ENCODE measurements around the gene B4GALT4. TPM values are rescaled to one million over a fixed set of nuclear protein-coding genes. Genes with fewer than 3 reads are reported as not detected.

The B4GALT4 gene
- total RNA-seq, 1 experiment from 2014 or later, result 18.3 TPM

DNA sequence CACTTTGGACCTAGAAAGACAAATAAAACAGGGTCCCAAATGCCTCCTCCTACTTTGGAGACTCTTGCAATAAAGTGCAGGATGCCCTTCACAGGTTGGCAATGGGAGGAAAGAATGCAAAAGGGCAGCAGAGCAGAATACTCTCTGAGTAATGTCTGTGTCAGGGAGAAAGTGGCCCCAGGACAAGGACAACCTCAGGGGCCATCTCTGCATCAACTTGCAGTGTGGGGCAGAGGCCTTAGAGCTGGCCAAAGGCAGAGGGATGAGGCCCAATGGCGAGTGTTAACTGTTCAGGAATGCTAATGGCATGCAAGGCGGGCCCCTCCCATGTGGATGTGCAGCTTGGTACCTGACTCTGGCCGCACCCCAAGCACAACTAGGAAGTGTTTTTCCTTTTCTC, 58.9 kb downstream of the B4GALT4 start:
- POLR2A ChIA-PET, result interaction anchor here (1.5 to 2.9 kb wide), 3 partner anchors 18 to 59 kb away, joined by 3 to 12 read pairs (median 5); partner anchors contain the start of gene B4GALT4
- H3K4me3 Mint-ChIP-seq (ENCODE audit: unreplicated experiment), result no peak overlapping the region
- no peak overlapping the region for H3K27ac Mint-ChIP-seq (ENCODE audit: low read depth, unreplicated experiment)
- TF ChIP-seq, protein P1, sequence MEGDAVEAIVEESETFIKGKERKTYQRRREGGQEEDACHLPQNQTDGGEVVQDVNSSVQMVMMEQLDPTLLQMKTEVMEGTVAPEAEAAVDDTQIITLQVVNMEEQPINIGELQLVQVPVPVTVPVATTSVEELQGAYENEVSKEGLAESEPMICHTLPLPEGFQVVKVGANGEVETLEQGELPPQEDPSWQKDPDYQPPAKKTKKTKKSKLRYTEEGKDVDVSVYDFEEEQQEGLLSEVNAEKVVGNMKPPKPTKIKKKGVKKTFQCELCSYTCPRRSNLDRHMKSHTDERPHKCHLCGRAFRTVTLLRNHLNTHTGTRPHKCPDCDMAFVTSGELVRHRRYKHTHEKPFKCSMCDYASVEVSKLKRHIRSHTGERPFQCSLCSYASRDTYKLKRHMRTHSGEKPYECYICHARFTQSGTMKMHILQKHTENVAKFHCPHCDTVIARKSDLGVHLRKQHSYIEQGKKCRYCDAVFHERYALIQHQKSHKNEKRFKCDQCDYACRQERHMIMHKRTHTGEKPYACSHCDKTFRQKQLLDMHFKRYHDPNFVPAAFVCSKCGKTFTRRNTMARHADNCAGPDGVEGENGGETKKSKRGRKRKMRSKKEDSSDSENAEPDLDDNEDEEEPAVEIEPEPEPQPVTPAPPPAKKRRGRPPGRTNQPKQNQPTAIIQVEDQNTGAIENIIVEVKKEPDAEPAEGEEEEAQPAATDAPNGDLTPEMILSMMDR (IDR thresholded peaks at IDR 0.05; ENCODE audit: unreplicated experiment), result no peak
- no peaks in the 10 kb centered on the region for H3K9me3 Mint-ChIP-seq (ENCODE audit: unreplicated experiment)
- BruUV-seq (replicated peaks), result no TSS peak
- no peaks in the 10 kb centered on the region for H3K27me3 Mint-ChIP-seq (ENCODE audit: insufficient read depth, unreplicated experiment)
- CTCF ChIA-PET, result interaction anchor here (1.2 to 2.0 kb wide), 5 partner anchors 10 to 499 kb away, joined by 3 to 12 read pairs (median 4); partner anchors contain the start of gene TEX55
- peak; percentile 38 for DNase-seq (ENCODE audit: unreplicated experiment)
- intact Hi-C loops (cut with micrococcal nuclease), result no loop called here
- peaks cover 40% of the 10 kb centered on the region for H3K4me1 Mint-ChIP-seq (ENCODE audit: insufficient read depth, unreplicated experiment)
- no peaks in the 10 kb centered on the region for H3K36me3 Mint-ChIP-seq (ENCODE audit: insufficient read depth, unreplicated experiment)

DNA sequence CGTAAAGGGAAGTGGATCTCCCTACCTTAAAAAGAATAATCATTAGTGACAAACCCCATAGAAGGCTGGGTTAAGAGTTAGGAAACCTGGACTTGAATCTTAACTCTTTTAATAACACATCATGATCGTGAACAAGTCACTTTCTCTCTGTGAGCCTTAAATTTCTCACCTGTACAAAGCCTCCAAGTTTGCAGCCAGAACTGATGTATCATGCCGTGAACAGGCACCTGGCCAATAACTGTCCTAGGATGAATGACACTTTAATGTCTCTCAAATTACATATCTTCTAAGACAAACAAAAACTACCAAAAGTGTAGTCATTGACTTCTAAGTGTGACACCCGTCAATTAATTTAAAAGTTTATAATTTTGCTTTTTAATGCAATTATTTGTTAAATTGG, 63.4 kb downstream of the B4GALT4 start:
- intact Hi-C loops (cut with micrococcal nuclease), result loop anchor here (2.0 kb wide), 2 partner anchors 33 to 63 kb away; partner anchors contain the start of gene B4GALT4
- POLR2A ChIA-PET, result interaction anchor here (0.6 to 2.9 kb wide), 4 partner anchors 8 to 425 kb away, joined by 3 to 22 read pairs (median 6); partner anchors contain the start of gene B4GALT4
- CTCF ChIA-PET, result interaction anchor here (0.6 to 1.5 kb wide), 3 partner anchors 33 to 318 kb away, joined by 3 to 4 read pairs (median 4); no protein-coding TSS in a partner anchor

DNA sequence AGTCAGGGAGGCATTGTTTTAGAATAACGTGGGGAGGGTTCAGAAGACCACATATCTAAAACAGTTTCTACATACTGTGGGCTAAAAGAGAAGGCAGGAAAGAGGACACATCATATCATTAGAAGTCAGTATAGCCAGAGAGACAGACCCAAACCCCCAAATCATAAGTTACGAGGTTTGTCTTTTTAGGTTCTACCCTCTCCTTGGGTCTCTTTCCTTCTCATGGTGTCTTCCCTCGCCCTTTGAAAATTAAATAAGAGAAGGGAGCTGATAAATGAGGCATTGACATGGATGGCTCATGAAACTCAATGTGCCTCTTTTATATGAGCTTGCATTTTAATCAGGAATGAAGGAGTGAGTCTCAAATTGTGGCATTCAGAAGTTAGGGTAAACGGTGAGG, 63.9 kb downstream of the B4GALT4 start:
- CTCF ChIA-PET, result interaction anchor here (0.6 to 1.5 kb wide), 3 partner anchors 33 to 318 kb away, joined by 3 to 4 read pairs (median 4); no protein-coding TSS in a partner anchor
- TF ChIP-seq, protein P1 (IDR thresholded peaks at IDR 0.05; ENCODE audit: unreplicated experiment), result no peak

More for the DNA sequence above, 63.4 kb downstream of the B4GALT4 start:
- TF ChIP-seq, protein P1 (IDR thresholded peaks at IDR 0.05; ENCODE audit: unreplicated experiment), result no peak
- no peak overlapping the region for H3K4me3 Mint-ChIP-seq (ENCODE audit: unreplicated experiment)
- no peaks in the 10 kb centered on the region for H3K36me3 Mint-ChIP-seq (ENCODE audit: insufficient read depth, unreplicated experiment)
- no peaks in the 10 kb centered on the region for H3K9me3 Mint-ChIP-seq (ENCODE audit: unreplicated experiment)
- peak overlapping the region; percentile 94 for H3K27ac Mint-ChIP-seq (ENCODE audit: low read depth, unreplicated experiment)
- BruUV-seq (replicated peaks), result no TSS peak
- H3K27me3 Mint-ChIP-seq (ENCODE audit: insufficient read depth, unreplicated experiment), result no peaks in the 10 kb centered on the region
- H3K4me1 Mint-ChIP-seq (ENCODE audit: insufficient read depth, unreplicated experiment), result peaks cover 36% of the 10 kb centered on the region
- DNase-seq (ENCODE audit: unreplicated experiment), result peak; percentile 57

DNA sequence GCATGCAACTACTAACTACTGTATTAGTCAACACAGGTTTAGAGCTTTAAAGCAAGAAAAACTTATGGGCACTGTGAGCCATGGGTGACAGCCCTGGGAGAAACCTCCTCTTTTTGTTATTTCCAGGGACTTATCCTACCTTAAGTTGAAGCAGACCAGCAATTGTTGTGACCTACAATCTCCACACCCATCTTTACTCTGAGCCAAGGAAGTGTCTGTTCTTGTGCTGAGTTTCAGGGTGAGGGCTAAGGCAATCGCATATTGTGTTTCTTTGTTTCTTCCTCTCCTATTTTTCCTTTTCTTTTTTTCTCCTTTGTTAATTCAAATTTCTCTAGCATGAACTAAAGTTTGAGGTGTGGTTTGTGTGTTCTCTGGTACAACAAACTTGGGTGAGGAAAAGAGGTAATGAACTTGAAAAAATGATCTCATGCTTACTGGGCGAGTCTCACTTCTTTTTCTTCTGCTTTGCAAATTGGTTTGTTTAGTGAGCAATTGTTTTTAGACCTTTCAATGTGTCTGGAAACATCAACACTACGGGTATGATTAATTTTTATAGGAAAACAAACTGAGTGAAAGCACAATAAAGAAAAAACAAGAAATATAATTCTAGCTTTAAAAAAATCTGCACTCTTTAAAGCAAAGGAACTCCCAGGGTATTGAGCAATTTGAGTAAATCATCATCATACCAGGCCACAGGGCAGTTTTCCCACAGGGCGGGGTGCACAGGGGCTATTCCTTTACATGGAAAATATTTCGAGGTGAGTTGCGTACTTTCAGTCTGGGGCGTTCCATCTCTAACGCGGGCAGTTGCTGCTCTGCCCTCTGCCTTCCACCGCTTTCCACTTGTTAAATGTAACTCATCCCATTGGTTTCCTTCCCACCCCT, 64.6 kb downstream of the B4GALT4 start:
- POLR2A ChIA-PET, result interaction anchor here (0.6 to 2.9 kb wide), 9 partner anchors 9 to 426 kb away, joined by 3 to 22 read pairs (median 3); partner anchors contain the start of gene B4GALT4
- CTCF ChIA-PET, result interaction anchor here (0.8 to 1.5 kb wide), 3 partner anchors 30 to 292 kb away, joined by 3 to 4 read pairs (median 4); partner anchors contain the start of gene TEX55

More for the DNA sequence above, 63.9 kb downstream of the B4GALT4 start:
- Mint-ChIP-seq H3K9me3 (ENCODE audit: unreplicated experiment) (no peaks in the 10 kb centered on the region), H3K4me3 (ENCODE audit: unreplicated experiment) (peak overlapping the region; percentile 59), H3K4me1 (ENCODE audit: insufficient read depth, unreplicated experiment) (peaks cover 31% of the 10 kb centered on the region), H3K36me3 (ENCODE audit: insufficient read depth, unreplicated experiment) (no peaks in the 10 kb centered on the region), H3K27me3 (ENCODE audit: insufficient read depth, unreplicated experiment) (no peaks in the 10 kb centered on the region), H3K27ac (ENCODE audit: low read depth, unreplicated experiment) (peak overlapping the region; percentile 94)
- intact Hi-C loops (cut with micrococcal nuclease), result loop anchor here (2.0 kb wide), 2 partner anchors 32 to 64 kb away; partner anchors contain the start of gene B4GALT4
- no peak for DNase-seq (ENCODE audit: unreplicated experiment)
- BruUV-seq (replicated peaks), result no TSS peak
- POLR2A ChIA-PET, result interaction anchor here (0.6 to 2.9 kb wide), 6 partner anchors 8 to 426 kb away, joined by 3 to 22 read pairs (median 4); partner anchors contain the start of gene B4GALT4

More for the DNA sequence above, 64.6 kb downstream of the B4GALT4 start:
- no TSS peak for BruUV-seq (replicated peaks)
- Mint-ChIP-seq H3K27me3 (ENCODE audit: insufficient read depth, unreplicated experiment) (no peaks in the 10 kb centered on the region), H3K4me1 (ENCODE audit: insufficient read depth, unreplicated experiment) (peaks cover 28% of the 10 kb centered on the region), H3K36me3 (ENCODE audit: insufficient read depth, unreplicated experiment) (no peaks in the 10 kb centered on the region), H3K9me3 (ENCODE audit: unreplicated experiment) (no peaks in the 10 kb centered on the region), H3K27ac (ENCODE audit: low read depth, unreplicated experiment) (peak overlapping the region; percentile 94), H3K4me3 (ENCODE audit: unreplicated experiment) (peak overlapping the region; percentile 59)
- intact Hi-C loops (cut with micrococcal nuclease), result loop anchor here (2.0 kb wide), 2 partner anchors 31 to 65 kb away; partner anchors contain the start of gene B4GALT4
- DNase-seq (ENCODE audit: unreplicated experiment), result peak; percentile 83
- TF ChIP-seq, protein P1 (IDR thresholded peaks at IDR 0.05; ENCODE audit: unreplicated experiment), result no peak

Measured in MCF 10A (cell line).